ENCODE data around the gene TMEM69.

GRCh38 chr1:45658171-45658570 lies 29.8 kb upstream of the TMEM69 start:
- TF ChIP-seq EZH2 (IDR thresholded peaks at IDR 0.05; ENCODE audit: borderline replicate concordance, low read depth, low read length, poor library complexity, severe bottlenecking) (no peak), CTCF (conservative IDR thresholded peaks at IDR 0.05; ENCODE audit: low read depth, low read length) (no peak)

Measured in A673 (cell line).